Uterus (tissue), 4 donors: ENCODE results near the gene VTCN1. TPM values are rescaled to one million over a fixed set of nuclear protein-coding genes. Genes with fewer than 3 reads are reported as not detected.

ENCODE experiments used
- DNase-seq, 2 donors: peaks; one replicate each; pipeline ENCODE4 v3.0.0-alpha.2; 2019 to 2020
- H3K27ac ChIP-seq, 2 donors: fragments of 200-600 bp; sonication (generic); 1 replicate in 1 of 2; 2 replicates in 1 of 2; pipeline ENCODE4 v1.5.1; 2016 to 2018
- H3K27me3 ChIP-seq, 2 donors: fragments of 200-600 bp; sonication (generic); one replicate each; pipeline ENCODE4 v1.5.1; 2018 to 2019; ENCODE audit warnings: control low read depth in 1 of 2
- H3K36me3 ChIP-seq, 2 donors: fragments of 200-600 bp; sonication (generic); one replicate each; pipeline ENCODE4 v1.5.1; 2019; ENCODE audit warnings: control low read depth in 1 of 2
- H3K4me1 ChIP-seq, 2 donors: fragments of 200-600 bp; sonication (generic); one replicate each; pipeline ENCODE4 v1.5.1; 2018 to 2019; ENCODE audit warnings: control low read depth in 1 of 2
- H3K4me3 ChIP-seq, 2 donors: fragments of 200-600 bp; sonication (generic); 1 replicate in 1 of 2; 2 replicates in 1 of 2; pipeline ENCODE4 v1.5.1; 2018 to 2019; ENCODE audit warnings: mild to moderate bottlenecking in 1 of 2
- H3K9me3 ChIP-seq, 2 donors: fragments of 200-600 bp; sonication (generic); one replicate each; pipeline ENCODE4 v1.5.1; 2019; ENCODE audit warnings: control low read depth in 1 of 2
- POLR2A ChIP-seq, 2 donors: fragments of 450-650 bp; IDR thresholded peaks; one replicate each; pipeline ENCODE4 v1.6.1; 2016; ENCODE audit warnings: antibody characterized with exemption in 2 of 2, mild to moderate bottlenecking in 1 of 2, moderate library complexity in 1 of 2
- intact Hi-C: fragments of 100-400 bp; cut with DNase I; formaldehyde crosslinking; loops from one replicate; pipeline ENCODE4 v1.15.1; 2023; ENCODE audit warnings: low total_unique reads
- total RNA-seq, 4 donors: library from RNA; depleted of rRNA in 3 of 4; stranded (reverse); fragments of >200 nt in 3 of 4; gene quantifications; one replicate each; pipeline versions ENCODE4 v1.1.0 to v1.2.4, GENCODE V29; 2014 to 2023
- TF ChIP-seq, protein P1 (sequence below), 4 experiments: fragments of 200-600 bp in 2 of 4; fragments of 450-650 bp in 2 of 4; sonication (generic) in 2 of 4; IDR thresholded peaks; one replicate each; pipeline ENCODE4 v1.5.1; 2016 to 2019; ENCODE audit warnings: antibody characterized with exemption in 4 of 4, mild to moderate bottlenecking in 2 of 4, moderate library complexity in 1 of 4
- donor health status: DM: yes; HTN: yes; CAD: no.

The VTCN1 gene
- total RNA-seq, 4 donors from 2014 or later: 0.64 to 21.5 (median 2.6) TPM; not detected in 1

DNA sequence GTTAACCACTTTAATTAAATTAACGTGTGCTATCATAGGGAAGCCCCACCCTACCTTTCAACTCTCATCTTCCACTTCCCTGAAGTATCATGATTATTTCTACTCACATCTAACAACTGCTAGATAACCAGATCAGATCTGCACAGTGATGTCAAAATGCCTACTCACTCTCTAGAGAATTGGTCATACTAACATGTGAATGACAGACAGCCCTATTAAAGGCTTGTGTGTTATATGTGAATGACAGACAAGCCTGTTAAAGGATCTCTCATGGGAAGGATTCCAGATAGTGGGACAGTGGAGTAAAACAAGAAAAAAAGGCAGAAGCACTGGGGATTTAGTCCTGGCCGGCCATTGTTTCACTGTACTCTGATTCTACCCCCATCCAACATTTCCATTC lies 12.6 kb downstream of the VTCN1 start:
- no peak overlapping the region for H3K4me3 ChIP-seq
- no peaks in the 10 kb centered on the region for H3K4me1 ChIP-seq
- TF ChIP-seq POLR2A (IDR thresholded peaks at IDR 0.05): no peak
- TF ChIP-seq, protein P1, sequence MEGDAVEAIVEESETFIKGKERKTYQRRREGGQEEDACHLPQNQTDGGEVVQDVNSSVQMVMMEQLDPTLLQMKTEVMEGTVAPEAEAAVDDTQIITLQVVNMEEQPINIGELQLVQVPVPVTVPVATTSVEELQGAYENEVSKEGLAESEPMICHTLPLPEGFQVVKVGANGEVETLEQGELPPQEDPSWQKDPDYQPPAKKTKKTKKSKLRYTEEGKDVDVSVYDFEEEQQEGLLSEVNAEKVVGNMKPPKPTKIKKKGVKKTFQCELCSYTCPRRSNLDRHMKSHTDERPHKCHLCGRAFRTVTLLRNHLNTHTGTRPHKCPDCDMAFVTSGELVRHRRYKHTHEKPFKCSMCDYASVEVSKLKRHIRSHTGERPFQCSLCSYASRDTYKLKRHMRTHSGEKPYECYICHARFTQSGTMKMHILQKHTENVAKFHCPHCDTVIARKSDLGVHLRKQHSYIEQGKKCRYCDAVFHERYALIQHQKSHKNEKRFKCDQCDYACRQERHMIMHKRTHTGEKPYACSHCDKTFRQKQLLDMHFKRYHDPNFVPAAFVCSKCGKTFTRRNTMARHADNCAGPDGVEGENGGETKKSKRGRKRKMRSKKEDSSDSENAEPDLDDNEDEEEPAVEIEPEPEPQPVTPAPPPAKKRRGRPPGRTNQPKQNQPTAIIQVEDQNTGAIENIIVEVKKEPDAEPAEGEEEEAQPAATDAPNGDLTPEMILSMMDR (IDR thresholded peaks at IDR 0.05): no peak
- H3K9me3 ChIP-seq: no peaks in the 10 kb centered on the region
- no peaks in the 10 kb centered on the region for H3K36me3 ChIP-seq
- no peaks in the 10 kb centered on the region for H3K27me3 ChIP-seq
- intact Hi-C loops: no loop called here
- no peak for DNase-seq
- H3K27ac ChIP-seq: no peak overlapping the region

DNA sequence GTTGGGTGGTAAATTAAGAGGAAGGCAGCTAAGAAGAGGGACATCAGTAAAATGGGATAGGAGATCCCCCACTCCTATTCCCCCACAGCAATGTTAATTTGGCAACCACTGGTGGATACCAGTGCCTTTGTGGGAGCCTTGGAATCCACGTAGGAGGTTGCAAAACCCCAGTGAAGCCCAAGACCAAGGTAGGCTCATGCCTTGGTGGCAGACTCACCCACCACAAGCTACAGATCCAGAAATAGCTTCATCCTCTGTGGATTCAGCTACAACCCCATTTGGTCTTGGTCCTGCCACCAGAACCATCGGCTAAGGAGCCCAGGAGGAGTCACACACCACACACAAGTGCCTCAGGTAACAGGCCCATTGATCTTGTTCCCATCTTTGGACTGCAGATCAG lies 21.0 kb downstream of the VTCN1 start:
- TF ChIP-seq, protein P1 (IDR thresholded peaks at IDR 0.05): no peak
- TF ChIP-seq POLR2A (IDR thresholded peaks at IDR 0.05): no peak
- no peak overlapping the region for H3K4me3 ChIP-seq
- no peaks in the 10 kb centered on the region for H3K36me3 ChIP-seq
- H3K4me1 ChIP-seq: no peaks in the 10 kb centered on the region
- intact Hi-C loops: no loop called here
- H3K27ac ChIP-seq: no peak overlapping the region
- H3K9me3 ChIP-seq: no peaks in the 10 kb centered on the region
- H3K27me3 ChIP-seq: no peaks in the 10 kb centered on the region
- DNase-seq: no peak

- no peak for TF ChIP-seq POLR2A (IDR thresholded peaks at IDR 0.05)
- TF ChIP-seq, protein P1 (IDR thresholded peaks at IDR 0.05): no peak
- Histone ChIP-seq H3K36me3 (no peaks in the 10 kb centered on the region), H3K4me3 (no peak overlapping the region), H3K4me1 (no peaks in the 10 kb centered on the region), H3K27me3 (no peaks in the 10 kb centered on the region), H3K9me3 (no peaks in the 10 kb centered on the region), H3K27ac (no peak overlapping the region)
- no peak for DNase-seq
- intact Hi-C loops: no loop called here
Observed at GRCh38 chr1:117188816-117189437, 21.8 kb downstream of the VTCN1 start.

- no peak overlapping the region for H3K4me3 ChIP-seq
- H3K27ac ChIP-seq: no peak overlapping the region
- no peaks in the 10 kb centered on the region for H3K9me3 ChIP-seq
- intact Hi-C loops: no loop called here
- TF ChIP-seq, protein P1 (IDR thresholded peaks at IDR 0.05): no peak
- no peak for TF ChIP-seq POLR2A (IDR thresholded peaks at IDR 0.05)
- no peaks in the 10 kb centered on the region for H3K4me1 ChIP-seq
- no peaks in the 10 kb centered on the region for H3K36me3 ChIP-seq
- DNase-seq: no peak
- no peaks in the 10 kb centered on the region for H3K27me3 ChIP-seq
Observed at GRCh38 chr1:117188170-117188815, 22.4 kb downstream of the VTCN1 start.

DNA sequence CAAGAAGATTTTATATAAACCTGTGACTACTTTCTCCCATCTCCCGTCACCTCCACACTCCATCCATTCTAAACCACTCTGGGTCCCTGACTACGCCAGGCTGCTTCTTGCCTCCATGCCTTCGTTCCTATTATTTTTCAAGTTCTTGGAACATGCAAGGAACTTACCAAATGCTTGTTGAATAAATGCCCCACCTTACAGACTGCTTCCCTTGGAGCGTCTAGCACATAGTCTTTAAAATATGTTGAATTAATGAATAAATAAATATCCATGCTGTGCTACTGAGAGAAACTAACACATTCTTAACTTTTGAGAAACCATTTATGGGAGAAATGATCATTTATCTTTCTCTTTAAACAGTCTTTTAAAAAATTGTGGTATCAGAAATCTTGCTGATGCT lies 27.6 kb downstream of the VTCN1 start:
- H3K4me1 ChIP-seq: no peaks in the 10 kb centered on the region
- no peak for TF ChIP-seq POLR2A (IDR thresholded peaks at IDR 0.05)
- TF ChIP-seq, protein P1 (IDR thresholded peaks at IDR 0.05): no peak
- no peaks in the 10 kb centered on the region for H3K27me3 ChIP-seq
- intact Hi-C loops: no loop called here
- no peak overlapping the region for H3K27ac ChIP-seq
- H3K9me3 ChIP-seq: no peaks in the 10 kb centered on the region
- no peak overlapping the region for H3K4me3 ChIP-seq
- H3K36me3 ChIP-seq: no peaks in the 10 kb centered on the region
- no peak for DNase-seq
